ENCODE measurements around the gene ITGB6.

GRCh38 chr2:160109939-160110673, 90.0 kb downstream of the ITGB6 start:
- TF ChIP-seq CTCF (conservative IDR thresholded peaks at IDR 0.05; ENCODE audit: low read depth, low read length) (peak; percentile 92), POLR2A (IDR thresholded peaks at IDR 0.05; ENCODE audit: low read depth, low read length) (0 out of 2 replicates have a peak, but pooled peaks have one; percentile 35), CEBPB (IDR thresholded peaks at IDR 0.05; ENCODE audit: low read depth, low read length) (no peak)
